Stimulated activated CD4-positive, alpha-beta T cell treated with anti-CD3 and anti-CD28 coated beads, Interleukin-15, amount 100 ng/mL, for 1 hour (primary cell): ENCODE data around the gene TNFAIP1.

Experiments
- DNase-seq, 2 donors: peaks; one replicate each; pipeline ENCODE4 v3.0.0-alpha.2; 2020; ENCODE audit warnings: low read depth in 1 of 2, low spot score in 1 of 2

TNFAIP1 gene

GRCh38 chr17:28370744-28371103 is 35.2 kb downstream of the TNFAIP1 start:
- no peak for DNase-seq

DNA sequence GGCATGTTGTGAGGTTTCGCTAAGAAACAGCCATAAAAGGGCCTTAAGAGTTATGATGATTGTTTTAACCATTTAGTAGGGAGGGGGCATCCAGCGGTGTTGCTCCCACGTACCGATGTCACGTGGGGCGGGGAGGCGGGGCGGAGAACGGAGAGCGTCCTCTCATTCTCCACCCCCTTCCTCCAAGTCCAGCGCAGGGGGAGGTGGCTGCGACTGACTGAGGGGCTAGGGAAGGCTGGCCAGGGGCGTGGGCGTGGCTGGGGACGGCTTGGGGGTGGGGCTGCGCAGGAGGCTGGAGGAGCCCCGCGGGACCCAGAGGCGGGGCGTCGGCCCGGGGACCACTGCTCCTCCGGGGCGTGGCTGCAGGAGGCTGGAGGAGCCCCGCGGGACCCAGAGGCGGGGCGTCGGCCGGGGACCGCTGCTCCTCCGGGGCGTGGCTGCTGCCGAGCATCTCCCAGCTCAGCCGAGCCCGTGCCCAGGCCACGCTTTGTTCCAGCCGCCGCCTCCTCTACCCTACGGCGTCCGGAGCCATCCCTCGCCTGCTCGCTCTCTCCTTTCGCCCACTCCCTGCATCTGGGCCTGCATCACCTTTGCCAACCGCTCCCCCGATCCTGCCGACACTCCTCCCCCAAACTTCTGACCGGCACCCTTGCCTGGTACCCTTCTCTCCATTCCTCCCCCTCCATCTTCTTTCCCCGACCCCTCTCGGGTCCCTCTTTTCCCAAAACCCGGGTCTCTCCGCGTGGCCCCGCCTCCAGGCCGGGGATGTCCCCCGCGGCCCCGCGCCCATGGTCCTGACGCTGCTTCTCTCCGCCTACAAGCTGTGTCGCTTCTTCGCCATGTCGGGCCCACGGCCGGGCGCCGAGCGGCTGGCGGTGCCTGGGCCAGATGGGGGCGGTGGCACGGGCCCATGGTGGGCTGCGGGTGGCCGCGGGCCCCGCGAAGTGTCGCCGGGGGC is 36.0 kb downstream of the TNFAIP1 start, which contains the start of gene SARM1:
Gene SARM1 (plus strand): TSS at position 450 of the 958 bp plus-strand sequence. CDS start 339 bp downstream, at position 789.
- peak; percentile 58 to 73 for DNase-seq

DNA sequence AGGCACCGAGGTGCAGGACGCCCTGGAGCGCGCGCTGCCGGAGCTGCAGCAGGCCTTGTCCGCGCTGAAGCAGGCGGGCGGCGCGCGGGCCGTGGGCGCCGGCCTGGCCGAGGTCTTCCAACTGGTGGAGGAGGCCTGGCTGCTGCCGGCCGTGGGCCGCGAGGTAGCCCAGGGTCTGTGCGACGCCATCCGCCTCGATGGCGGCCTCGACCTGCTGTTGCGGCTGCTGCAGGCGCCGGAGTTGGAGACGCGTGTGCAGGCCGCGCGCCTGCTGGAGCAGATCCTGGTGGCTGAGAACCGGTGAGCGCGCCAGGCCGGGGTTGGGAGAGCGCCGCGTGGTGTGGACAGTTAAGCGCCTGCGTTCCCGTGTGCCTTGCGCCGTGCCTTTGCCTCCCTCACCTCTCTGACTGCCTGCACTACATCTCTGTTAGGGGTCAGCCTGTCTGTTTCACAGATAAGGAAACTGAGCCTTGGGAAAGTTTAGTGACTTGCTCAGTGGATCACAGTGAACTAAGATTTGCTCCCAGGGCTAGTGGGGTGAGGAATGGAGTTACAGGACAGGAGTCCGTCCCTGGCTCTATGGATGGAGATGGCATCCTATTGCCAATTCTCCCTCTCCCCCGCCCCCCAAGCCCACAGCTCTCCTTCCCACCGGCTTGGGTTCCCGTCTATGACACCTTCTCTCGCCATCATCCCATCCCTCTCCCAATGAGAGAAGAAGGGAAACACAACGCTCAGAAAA is 36.8 kb downstream of the TNFAIP1 start:
- no peak for DNase-seq

GRCh38 chr17:28372945-28373274 is 37.3 kb downstream of the TNFAIP1 start:
- DNase-seq = no peak

GRCh38 chr17:28379814-28380801 is 44.5 kb downstream of the TNFAIP1 start:
- DNase-seq = no peak

- DNase-seq = no peak
Observed at GRCh38 chr17:28381141-28381825, 45.7 kb downstream of the TNFAIP1 start.

- peak in 1 of 2 donors; percentile 44 for DNase-seq
Observed at GRCh38 chr17:28384281-28385036, 48.9 kb downstream of the TNFAIP1 start.

GRCh38 chr17:28385037-28385400 is 49.5 kb downstream of the TNFAIP1 start:
- no peak for DNase-seq

GRCh38 chr17:28385406-28385805 is 49.8 kb downstream of the TNFAIP1 start:
- DNase-seq = no peak

- DNase-seq = no peak
Observed at GRCh38 chr17:28386391-28386790, 50.8 kb downstream of the TNFAIP1 start.

DNA sequence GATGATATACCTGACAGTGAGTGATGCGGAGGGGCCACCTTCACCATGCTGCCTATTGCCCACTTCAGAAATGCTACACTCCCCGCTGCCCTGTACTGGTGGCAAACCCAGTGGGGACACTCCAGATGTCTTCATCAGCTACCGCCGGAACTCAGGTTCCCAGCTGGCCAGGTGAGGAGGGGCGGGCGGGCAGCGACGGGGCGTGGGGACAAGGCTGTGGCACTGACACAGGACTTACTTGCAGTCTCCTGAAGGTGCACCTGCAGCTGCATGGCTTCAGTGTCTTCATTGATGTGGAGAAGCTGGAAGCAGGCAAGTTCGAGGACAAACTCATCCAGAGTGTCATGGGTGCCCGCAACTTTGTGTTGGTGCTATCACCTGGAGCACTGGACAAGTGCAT is 52.5 kb downstream of the TNFAIP1 start:
- DNase-seq = no peak

- DNase-seq = no peak
Observed at GRCh38 chr17:28390141-28390540, 54.6 kb downstream of the TNFAIP1 start.

- no peak for DNase-seq
Observed at GRCh38 chr17:28390563-28390962, 55.0 kb downstream of the TNFAIP1 start.

DNA sequence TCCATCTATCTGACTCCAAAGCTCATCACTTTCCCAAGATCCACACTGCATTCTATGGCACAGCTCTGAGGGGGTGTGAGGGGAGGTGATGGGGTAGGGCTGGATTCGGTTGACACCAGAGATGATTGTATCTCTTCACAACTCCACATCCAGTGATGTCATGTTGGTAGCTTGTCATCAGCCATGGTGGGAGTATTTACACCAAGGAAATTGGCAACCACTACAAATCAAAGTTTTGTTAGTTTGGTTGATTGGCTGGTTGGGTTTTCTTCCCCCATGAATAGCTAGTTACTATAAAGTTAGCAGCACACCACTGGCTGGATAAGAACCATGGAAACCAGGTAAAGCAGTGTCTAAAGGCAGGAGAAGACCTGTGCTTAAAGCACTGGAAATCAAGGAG is 55.4 kb downstream of the TNFAIP1 start:
- no peak for DNase-seq

GRCh38 chr17:28391401-28391800 is 55.8 kb downstream of the TNFAIP1 start:
- no peak for DNase-seq

GRCh38 chr17:28392491-28392890 is 56.9 kb downstream of the TNFAIP1 start:
- DNase-seq = no peak

DNA sequence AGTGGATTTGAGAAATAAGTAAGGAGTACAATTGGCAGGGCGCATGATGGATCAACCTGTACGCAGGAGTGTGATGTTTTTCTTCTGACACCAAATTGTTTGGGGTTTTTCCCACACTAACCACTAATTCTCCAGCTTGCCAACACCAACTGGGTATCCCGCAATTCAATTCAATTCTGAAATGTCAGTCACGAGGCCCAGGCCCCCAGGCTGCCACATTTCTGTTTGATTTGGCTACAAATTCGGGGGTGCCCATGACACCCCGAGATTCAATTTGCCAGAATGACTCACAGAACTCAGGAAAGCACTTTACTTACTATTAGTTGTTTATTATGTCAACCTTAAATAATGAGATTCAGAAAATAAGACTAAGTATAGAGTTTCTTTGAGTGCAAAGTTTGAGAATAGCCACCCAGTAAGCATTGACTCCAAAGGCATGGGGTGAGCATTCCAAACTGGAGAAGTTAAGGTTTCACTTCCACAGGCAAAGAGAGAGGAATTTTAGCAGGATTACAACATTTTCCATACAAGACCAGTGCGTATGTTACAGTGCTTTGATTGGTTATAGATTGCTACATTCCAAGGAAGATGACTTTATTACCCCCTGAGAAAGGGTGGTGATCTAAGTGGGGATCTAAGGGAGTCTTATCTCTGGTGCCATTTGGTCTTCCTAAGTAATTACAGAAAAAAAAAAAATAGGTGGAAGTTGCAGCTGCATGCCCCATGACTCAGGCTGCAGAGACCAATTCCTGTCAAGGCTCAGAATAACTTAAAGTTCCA is 59.0 kb downstream of the TNFAIP1 start:
- DNase-seq = no peak

- no peak for DNase-seq
Observed at GRCh38 chr17:28395426-28395825, 59.9 kb downstream of the TNFAIP1 start.

- DNase-seq = no peak
Observed at GRCh38 chr17:28395968-28396367, 60.4 kb downstream of the TNFAIP1 start.
